CD4-positive, alpha-beta T cell treated with Interleukin-17A for 1 hour (primary cell): ENCODE data around the gene HHIPL1.

ENCODE experiments used
- DNase-seq: peaks from one replicate; pipeline ENCODE4 v3.0.0-alpha.2; 2020

The HHIPL1 gene

DNA sequence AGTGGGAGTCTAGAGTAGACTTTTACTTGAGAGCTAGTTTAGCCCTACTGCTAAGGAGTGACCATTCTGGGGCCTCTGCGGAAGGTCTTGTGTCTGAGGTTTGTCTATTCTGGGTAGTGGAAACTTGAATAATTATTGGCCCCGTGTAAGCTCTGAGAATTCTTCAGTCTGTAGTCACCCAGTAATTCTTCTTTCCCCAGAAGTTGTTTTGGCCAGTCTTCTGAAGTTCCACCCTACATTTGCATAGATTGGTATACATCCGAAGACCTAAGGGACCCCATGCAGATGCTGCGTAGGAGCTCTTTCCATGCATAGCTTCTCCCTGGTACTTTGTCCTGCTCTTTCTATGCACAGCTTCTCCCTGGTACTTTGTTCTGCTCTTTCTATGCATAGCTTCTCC lies 52.0 kb downstream of the HHIPL1 start:
- DNase-seq: no peak

DNA sequence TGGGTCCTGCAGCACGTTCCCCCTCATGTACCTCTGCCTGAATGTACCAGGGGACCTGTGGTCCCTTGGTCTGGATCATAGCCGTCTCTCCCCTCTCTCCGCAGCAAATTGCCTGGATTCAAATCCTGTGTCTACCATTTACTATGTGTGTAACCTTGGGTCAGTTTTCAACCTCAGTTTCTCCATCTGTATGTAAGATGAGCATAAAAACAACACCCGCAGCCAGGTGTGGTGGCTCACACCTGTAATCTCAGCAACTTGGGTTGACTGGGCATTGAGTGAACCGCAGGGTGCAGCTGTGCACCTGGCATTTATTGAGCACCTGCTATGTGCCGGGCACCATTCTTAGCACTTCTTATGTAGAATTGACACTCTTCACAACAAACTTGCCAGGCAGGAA lies 53.3 kb downstream of the HHIPL1 start:
- DNase-seq: no peak

DNA sequence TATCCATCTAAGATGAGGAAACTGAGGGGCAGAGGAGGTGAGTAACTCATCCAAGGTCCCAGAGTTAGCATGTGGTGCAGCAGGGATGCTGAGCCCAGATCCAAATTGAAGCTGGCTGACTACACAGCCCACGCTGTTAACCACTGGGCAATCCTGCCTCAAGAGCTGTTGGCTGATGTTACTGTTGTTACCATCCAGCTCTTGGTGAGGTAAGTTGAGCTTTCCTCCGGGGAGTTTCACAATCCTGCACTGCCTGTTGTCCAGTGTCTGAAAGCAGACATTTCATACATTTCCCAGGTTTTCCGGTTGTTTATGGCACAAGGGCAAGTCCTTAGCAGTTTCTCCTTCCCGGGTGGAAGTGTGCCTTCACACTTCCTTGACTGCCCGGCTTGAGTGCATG lies 53.7 kb downstream of the HHIPL1 start:
- DNase-seq: no peak

DNA sequence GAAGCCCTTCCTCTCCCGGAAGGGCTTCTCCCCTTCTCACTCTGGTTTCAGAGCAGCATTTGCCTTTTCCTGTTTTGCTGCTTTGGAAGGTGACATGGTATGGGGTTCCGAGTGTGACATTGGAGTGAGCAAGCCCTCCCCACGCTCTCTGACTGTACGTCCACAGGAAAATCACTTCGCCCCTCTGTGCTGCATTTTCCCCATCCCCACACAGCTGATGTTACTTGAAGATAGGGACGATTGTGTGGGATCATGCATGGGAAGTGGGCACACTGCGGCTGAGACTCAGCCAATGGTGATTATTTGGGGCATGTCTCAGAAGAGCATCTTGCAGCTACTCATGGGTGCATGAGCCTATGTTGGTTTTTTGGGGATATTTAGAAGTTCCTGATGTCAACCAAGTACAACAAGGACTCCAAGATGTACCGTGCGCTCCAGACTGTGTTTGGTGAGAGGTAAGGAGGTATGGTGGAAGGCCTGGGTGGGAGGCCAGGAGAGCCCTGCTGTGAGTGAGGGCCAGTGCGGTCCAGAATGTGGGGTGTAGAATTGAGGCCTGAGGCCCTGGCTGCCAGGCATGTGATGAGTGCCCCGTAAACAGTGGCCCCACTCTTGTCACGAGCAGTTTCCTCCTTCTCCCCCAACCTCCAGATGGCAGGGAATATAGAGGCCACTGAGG lies 54.3 kb downstream of the HHIPL1 start:
- no peak for DNase-seq

GRCh38 chr14:99699861-99700260 lies 54.9 kb downstream of the HHIPL1 start:
- no peak for DNase-seq

- no peak for DNase-seq
Measured at GRCh38 chr14:99700379-99700778, 55.5 kb downstream of the HHIPL1 start.

GRCh38 chr14:99701260-99701659 lies 56.3 kb downstream of the HHIPL1 start:
- DNase-seq: no peak

- no peak for DNase-seq
Measured at GRCh38 chr14:99702115-99702514, 57.2 kb downstream of the HHIPL1 start.

GRCh38 chr14:99703381-99703780 lies 58.5 kb downstream of the HHIPL1 start:
- no peak for DNase-seq

- DNase-seq: no peak
Measured at GRCh38 chr14:99704037-99704436, 59.1 kb downstream of the HHIPL1 start.

DNA sequence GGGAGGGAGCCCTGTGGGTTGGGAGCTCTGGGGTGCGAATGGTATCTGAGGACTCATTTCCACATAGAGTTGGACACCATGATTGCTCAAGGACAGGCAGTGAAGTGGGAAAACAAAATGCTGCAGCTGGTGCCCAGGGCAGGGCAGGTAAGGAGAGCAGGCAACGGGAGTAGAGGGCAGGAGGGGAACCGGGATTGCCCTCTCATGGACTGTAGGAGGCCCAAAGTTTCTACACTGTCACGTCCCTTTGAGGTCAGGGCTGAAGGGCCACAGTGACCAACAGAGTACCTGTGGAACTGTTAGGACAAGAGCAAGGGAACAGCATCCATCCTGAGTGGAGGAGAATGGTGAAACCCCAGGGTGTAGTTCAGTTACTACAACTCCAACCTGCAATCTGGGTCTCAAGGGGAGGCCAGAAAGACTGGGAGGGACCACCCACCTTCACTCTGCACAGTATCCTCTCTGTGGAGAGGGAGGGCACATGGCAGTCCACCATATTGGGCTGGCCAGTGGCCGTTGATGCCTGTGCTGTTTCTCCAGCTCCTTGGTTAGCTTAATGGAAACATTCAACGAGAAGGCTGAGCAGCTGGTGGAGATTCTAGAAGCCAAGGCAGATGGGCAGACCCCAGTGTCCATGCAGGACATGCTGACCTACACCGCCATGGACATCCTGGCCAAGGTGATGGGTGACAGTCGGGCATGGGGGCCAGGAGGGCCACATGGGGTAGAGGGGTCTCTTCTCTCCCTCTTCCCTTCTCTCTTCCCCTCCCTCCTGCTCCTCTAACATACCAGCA lies 61.4 kb downstream of the HHIPL1 start:
- DNase-seq: no peak

GRCh38 chr14:99707420-99707819 lies 62.5 kb downstream of the HHIPL1 start:
- no peak for DNase-seq

- no peak for DNase-seq
Measured at GRCh38 chr14:99707921-99708320, 63.0 kb downstream of the HHIPL1 start.

DNA sequence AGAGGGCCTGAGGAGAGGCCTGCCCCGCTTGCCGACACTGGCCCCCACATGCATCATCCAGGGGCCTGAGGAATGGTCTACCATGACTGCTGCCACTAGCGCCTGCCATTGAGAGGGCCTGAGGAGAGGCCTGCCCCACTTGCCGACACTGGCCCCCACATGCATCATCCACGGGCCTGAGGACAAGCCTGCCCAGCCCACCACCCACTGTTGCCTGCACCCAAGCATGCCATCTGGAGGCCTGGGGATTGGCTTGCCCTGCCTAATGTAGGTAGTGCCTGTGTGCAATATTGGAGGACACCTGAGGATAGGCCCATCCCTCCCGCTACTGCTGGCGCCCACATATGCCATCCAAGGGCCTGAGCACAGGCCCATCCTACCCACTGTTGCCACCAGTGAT lies 63.5 kb downstream of the HHIPL1 start:
- no peak for DNase-seq

- DNase-seq: no peak
Measured at GRCh38 chr14:99713972-99714371, 69.0 kb downstream of the HHIPL1 start.

GRCh38 chr14:99715266-99716000 lies 70.5 kb downstream of the HHIPL1 start:
- no peak for DNase-seq

DNA sequence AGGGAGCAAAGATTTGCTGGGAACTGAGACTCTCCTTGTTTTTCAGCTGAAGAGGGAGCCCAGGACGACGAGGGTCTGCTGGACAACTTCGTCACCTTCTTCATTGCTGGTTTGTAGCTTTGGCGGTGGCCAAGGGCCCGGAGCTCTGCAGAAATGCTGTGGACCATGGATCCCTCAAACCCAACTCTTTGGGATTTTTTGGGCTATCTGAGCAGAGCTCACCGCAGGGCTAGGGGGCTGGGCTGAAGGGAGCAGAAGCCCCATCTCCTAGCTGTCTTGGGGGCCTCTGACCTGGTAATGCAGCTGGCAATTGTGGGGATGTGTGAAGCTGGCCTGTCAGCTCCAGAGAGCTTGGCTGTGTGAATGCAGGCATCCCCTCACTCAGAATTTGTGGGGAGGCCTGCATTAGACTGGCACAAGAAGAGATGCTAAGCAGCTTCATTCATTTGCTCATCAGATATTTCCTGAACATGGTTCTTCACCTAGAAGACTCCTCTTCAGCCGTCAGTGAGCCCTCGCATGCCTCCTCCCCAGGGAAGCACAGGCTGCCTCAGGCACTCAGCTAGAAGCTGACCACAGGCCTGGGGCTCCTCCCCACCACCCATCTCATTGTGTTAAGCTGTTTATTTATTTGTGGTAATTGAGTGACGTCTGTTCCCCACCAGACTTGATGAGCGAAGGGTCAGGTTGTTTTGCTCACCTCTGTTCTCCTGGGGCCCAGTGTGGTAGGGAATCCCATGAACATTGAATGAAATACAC lies 71.3 kb downstream of the HHIPL1 start:
- DNase-seq: no peak

- no peak for DNase-seq
Measured at GRCh38 chr14:99716850-99717681, 72.1 kb downstream of the HHIPL1 start.

- DNase-seq: no peak
Measured at GRCh38 chr14:99717682-99718013, 72.7 kb downstream of the HHIPL1 start.

DNA sequence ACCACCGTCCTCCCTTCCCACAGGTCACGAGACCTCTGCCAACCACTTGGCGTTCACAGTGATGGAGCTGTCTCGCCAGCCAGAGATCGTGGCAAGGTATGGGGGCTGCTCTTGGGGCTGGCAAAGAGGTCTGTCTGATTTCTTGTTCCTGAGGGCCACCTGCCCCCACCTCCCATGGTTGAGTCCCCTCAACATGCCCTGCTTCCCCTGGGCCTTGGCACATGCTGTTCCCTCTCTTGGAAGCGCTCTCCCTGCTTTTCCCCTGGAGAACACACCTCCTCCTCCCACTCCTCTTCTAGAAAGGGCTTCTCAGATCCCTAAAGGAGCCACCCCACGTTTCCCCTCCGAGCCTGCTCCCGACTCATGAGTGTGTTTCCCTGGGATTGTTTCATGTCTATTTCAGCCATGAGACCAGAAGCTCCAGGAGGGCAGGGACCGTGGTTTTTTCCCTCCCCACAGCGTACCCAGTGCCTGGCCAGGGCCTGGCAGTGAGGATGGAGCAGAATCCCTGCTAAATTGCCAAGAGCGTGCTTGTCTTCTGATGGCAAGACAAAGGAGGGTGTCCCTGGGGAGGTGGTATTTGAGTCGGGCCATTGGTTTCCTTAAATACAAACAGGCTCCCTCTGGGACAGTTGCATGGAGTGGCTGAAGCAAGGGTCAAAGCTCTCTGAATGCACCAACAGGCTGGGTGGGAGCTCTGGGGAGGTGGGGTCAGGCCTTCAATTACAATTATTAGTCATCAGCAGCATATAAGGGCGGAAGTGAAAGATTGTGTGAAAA lies 73.3 kb downstream of the HHIPL1 start:
- DNase-seq: no peak

DNA sequence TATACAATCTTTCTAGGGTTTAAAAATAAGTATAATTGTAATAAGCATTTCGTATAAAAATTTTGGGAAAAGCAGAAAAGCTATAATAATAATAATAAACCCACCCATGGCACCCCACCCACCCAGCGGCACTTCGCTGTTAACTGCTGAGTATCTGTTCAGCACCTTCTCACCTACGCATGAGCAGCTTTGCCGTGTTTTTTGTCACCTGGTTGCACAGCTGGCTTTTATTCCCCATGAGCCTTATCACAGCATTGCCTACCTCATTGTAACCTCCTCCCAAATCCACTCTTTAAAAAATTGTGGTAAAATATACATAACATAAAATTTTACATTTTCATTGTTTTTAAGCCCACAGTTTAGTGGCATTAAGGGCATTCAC lies 73.9 kb downstream of the HHIPL1 start:
- no peak for DNase-seq
